Aorta (tissue), 5 donors: ENCODE measurements around the gene ARHGEF1. TPM values are rescaled to one million over a fixed set of nuclear protein-coding genes. Genes with fewer than 3 reads are reported as not detected.

ENCODE experiments used
- ATAC-seq: fragments of 200-7000 bp; cut with Tn5 transposase; one replicate; pipeline ENCODE4 v1.9.1; 2022; ENCODE audit warnings: moderate library complexity; ENCODE audit not compliant: low FRiP score
- DNase-seq, 2 donors: peaks; one replicate each; pipeline ENCODE4 v3.0.0-alpha.2; 2020
- H3K27ac ChIP-seq, 2 donors: one replicate each; pipeline ENCODE4 v1.5.1; 2013; ENCODE audit warnings: low read length in 2 of 2, mild to moderate bottlenecking in 2 of 2, moderate library complexity in 2 of 2, control low read depth in 1 of 2, inconsistent platforms in 1 of 2, low read depth in 1 of 2
- H3K27me3 ChIP-seq, 2 donors: one replicate each; pipeline ENCODE4 v1.6.1; 2013; ENCODE audit warnings: control low read depth in 1 of 2, low read length in 1 of 2, mild to moderate bottlenecking in 1 of 2, moderate library complexity in 1 of 2; ENCODE audit not compliant: insufficient read depth in 2 of 2, control insufficient read depth in 1 of 2
- H3K36me3 ChIP-seq, 2 donors: one replicate each; pipeline ENCODE4 v1.6.1; 2013; ENCODE audit warnings: control low read depth in 1 of 2, low read length in 1 of 2, mild to moderate bottlenecking in 1 of 2; ENCODE audit not compliant: insufficient read depth in 2 of 2, control insufficient read depth in 1 of 2
- H3K4me1 ChIP-seq, 2 donors: one replicate each; pipeline ENCODE4 v1.6.1; 2013; ENCODE audit warnings: low read length in 2 of 2, control low read depth in 1 of 2, mild to moderate bottlenecking in 1 of 2, moderate library complexity in 1 of 2; ENCODE audit not compliant: insufficient read depth in 2 of 2, control insufficient read depth in 1 of 2
- H3K4me3 ChIP-seq, 2 donors: one replicate each; pipeline ENCODE4 v1.5.1; 2013; ENCODE audit warnings: low read length in 2 of 2, control low read depth in 1 of 2, mild to moderate bottlenecking in 1 of 2
- H3K9me3 ChIP-seq: one replicate; pipeline ENCODE4 v1.6.1; 2013; ENCODE audit warnings: mild to moderate bottlenecking, low read length; ENCODE audit not compliant: control insufficient read depth
- WGBS, 2 donors: extraction: QIAGEN DNeasy Blood & Tissue Kit; methylation state at CpG; one replicate each; pipeline ENCODE4 v1.1.7; 2013; 5-methylcytosine and 5-hydroxymethylcytosine counted together
- intact Hi-C, 2 donors: fragments of 100-400 bp; cut with DNase I; formaldehyde crosslinking; loops; one replicate each; pipeline versions ENCODE4 v1.14.2 to v1.15.0; 2022
- polyA plus RNA-seq, 2 donors: library from polyadenylated mRNA; stranded (reverse); fragments of 200-250 nt; gene quantifications; one replicate each; pipeline ENCODE4 v1.2.3, GENCODE V29; 2013
- total RNA-seq, 2 donors: library from RNA; stranded (reverse); fragmentation: NEBNext Ultra II Directional; extraction: Animal tissue kit (Norgen Biotek cat#: 25700); gene quantifications; one replicate each; pipeline ENCODE4 v1.2.1, GENCODE V29; 2021
- donor health status: healthy with polysubstance abuse.
- donor health status: Bipolar disorder and iron deficiency.
- donor health status: DM: no; HTN: no; CAD: no.
- donor health status: DM: no; HTN: no; CAD: no.
- donor health status: DM: yes; HTN: yes; CAD: no.

The ARHGEF1 gene
- total and polyA plus RNA-seq, 4 donors: 29.8 to 163 (median 116) TPM

DNA sequence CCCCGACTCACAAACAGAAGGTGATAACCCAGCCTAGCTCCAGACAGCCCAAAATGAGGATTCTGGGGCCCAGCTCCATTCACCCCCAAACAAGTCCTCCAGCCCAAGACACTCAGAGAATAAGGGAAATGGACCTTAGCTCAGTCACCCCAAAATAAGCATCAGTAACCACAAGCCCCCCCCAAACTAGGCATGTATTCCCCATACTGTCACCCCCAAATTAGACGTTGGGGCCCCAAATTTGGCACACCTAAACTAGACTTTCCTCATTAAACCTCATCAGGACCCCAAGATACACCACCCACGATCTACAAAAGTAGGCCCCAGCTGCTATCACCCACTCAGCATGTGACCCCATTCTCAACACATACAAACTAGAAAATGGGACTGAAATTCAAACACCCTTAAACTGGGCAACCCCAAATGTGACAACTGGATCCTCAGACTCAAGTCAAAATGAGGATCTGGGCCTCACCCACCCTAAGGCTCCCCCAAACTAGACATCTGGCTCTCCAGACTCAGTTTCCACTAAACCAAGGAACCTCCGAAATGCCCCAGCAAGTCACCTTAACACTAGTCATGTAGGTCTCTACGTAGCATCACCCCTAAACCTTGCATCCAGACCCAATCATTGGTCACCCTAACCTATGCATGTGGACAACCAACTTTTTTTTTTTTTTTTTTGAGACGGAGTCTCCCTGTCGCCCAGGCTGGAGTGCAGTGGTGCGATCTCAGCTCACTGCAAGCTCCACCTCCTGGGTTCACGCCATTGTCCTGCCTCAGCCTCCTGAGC, 58.6 kb downstream of the ARHGEF1 start:
- DNase-seq (no peak), ATAC-seq (no peak)
- intact Hi-C loops: no loop called here
- no peaks in the 10 kb centered on the region for H3K36me3 ChIP-seq
- no peak overlapping the region for H3K4me3 ChIP-seq
- peaks cover 0 to 3% of the 10 kb centered on the region in 2 donors for H3K4me1 ChIP-seq
- WGBS, 2 donors: 80 to 93% methylated on average over 8 to 9 of the region's 9 CpGs
- no peak overlapping the region for H3K27ac ChIP-seq
- H3K9me3 ChIP-seq: no peaks in the 10 kb centered on the region
- H3K27me3 ChIP-seq: no peaks in the 10 kb centered on the region

DNA sequence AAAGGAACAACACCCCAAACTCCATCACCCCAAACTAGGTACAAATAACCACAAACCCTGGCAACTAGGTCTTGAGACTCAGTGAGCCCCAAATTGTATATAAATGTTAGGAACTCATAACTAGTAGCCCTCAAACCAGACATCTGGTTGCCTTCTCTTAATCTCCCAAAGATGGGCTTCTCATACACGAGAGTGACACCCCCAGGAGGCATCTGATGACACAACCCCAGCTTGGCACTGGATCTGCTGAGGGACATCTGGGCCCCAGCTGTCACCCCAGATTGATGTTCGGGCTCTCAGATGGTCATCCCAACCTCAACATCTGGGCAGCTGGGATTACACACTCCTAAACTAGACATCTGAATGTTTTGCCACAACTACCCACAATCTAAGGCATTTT, 61.4 kb downstream of the ARHGEF1 start:
- no peaks in the 10 kb centered on the region for H3K36me3 ChIP-seq
- no peaks in the 10 kb centered on the region for H3K27me3 ChIP-seq
- no peaks in the 10 kb centered on the region for H3K9me3 ChIP-seq
- no peak overlapping the region for H3K4me3 ChIP-seq
- peaks cover 0 to 3% of the 10 kb centered on the region in 2 donors for H3K4me1 ChIP-seq
- no peak for ATAC-seq
- DNase-seq: no peak
- intact Hi-C loops: no loop called here
- WGBS, 2 donors: 75 to 78% methylated on average over 2 of the region's 2 CpGs
- no peak overlapping the region for H3K27ac ChIP-seq

DNA sequence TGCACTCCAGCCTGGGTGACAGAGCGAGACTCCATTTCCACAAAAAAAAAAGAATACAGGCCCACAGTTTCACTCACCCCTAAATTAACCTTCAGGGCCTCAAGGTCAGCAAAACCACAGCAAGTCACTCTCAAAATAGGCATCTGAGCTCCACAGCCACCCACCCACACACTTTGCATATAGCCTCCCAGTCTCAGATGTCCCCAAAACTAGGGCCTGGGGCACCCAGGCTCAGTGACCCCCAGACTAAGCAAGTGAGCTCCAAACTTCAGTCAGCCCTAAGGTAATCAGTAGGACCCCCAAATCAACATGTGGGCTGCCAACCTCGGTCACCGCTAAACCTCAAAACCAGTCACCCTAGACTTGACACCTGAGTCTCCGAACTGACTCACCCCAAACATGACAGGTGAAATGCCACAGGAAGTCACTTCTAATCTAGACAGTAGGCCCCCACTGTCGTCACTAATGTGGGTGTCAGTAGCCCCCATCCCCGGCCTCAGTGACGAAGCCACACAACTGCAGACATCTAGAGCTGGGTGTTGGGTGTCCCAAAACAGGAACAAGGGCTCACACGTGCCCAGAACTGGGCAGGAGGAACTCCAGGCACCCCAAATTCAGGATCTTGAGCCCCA, 62.3 kb downstream of the ARHGEF1 start:
- Histone ChIP-seq H3K9me3 (no peaks in the 10 kb centered on the region), H3K27ac (no peak overlapping the region), H3K4me1 (peaks cover 0 to 3% of the 10 kb centered on the region in 2 donors), H3K4me3 (no peak overlapping the region), H3K27me3 (no peaks in the 10 kb centered on the region), H3K36me3 (no peaks in the 10 kb centered on the region)
- ATAC-seq (no peak), DNase-seq (no peak)
- whole genome bisulfite sequencing, 2 donors: 85 to 94% methylated on average over 8 of the region's 8 CpGs
- intact Hi-C loops: no loop called here

DNA sequence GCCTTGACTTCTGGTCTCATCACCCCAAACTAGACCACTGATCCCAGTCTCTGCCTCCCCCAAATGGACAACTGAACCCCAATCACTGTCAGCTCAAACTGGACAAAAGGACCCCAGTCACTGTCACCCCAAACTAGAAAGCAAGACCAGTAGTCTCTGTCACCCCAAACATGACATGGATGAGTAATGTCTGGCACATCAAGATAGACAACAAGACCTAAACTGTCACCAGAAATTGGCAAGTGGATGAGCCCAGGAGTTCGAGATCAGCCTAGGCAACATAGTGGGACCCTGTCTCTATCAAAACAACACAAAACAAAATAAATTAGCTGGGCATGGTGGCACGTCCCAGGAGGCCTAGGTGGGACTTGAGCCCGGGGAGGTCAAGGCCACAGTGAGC, 64.1 kb downstream of the ARHGEF1 start:
- H3K36me3 ChIP-seq: no peaks in the 10 kb centered on the region
- H3K27ac ChIP-seq: no peak overlapping the region
- ATAC-seq: no peak
- no peaks in the 10 kb centered on the region for H3K9me3 ChIP-seq
- intact Hi-C loops: no loop called here
- no peak for DNase-seq
- no peak overlapping the region for H3K4me3 ChIP-seq
- WGBS, 2 donors: 90 to 97% methylated on average over 3 of the region's 3 CpGs
- H3K4me1 ChIP-seq: no peaks in the 10 kb centered on the region
- H3K27me3 ChIP-seq: no peaks in the 10 kb centered on the region

DNA sequence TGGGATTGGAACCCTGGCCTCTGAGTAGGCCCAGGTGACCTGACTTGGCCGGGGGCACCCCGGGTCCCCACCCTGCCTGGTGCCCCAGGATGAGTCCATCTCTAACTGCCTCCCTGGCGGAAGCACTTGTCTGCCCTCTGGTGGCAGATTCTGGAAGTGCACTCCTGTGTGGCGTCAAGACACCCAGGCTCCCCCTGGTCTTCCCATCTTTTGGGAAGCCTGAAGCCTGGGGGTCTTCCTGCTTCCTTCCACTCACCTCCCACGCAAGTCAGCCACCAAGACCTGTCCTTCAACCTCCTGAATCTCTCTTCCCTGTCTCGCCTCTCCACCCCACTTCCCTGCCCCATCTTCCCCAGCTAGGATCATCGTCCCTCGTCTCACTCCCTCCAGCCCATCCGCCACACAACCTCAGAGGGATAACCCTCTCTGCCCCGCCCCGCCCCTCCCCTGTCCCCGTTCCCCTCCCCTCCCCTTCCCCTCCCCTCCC, 68.7 kb downstream of the ARHGEF1 start:
- H3K4me3 ChIP-seq: no peak overlapping the region
- DNase-seq: peak; percentile 80 to 94
- no peaks in the 10 kb centered on the region for H3K4me1 ChIP-seq
- WGBS, 2 donors: 2 to 3% methylated on average over 11 to 12 of the region's 12 CpGs
- intact Hi-C loops: loop anchor here in 1 of 2 donors (10.0 kb wide), 1 partner anchor 67 kb away; the partner anchor contains the start of gene ARHGEF1
- ATAC-seq: peak; percentile 87
- peaks cover 0 to 3% of the 10 kb centered on the region in 2 donors for H3K36me3 ChIP-seq
- no peaks in the 10 kb centered on the region for H3K9me3 ChIP-seq
- H3K27ac ChIP-seq: no peak overlapping the region
- H3K27me3 ChIP-seq: no peaks in the 10 kb centered on the region

DNA sequence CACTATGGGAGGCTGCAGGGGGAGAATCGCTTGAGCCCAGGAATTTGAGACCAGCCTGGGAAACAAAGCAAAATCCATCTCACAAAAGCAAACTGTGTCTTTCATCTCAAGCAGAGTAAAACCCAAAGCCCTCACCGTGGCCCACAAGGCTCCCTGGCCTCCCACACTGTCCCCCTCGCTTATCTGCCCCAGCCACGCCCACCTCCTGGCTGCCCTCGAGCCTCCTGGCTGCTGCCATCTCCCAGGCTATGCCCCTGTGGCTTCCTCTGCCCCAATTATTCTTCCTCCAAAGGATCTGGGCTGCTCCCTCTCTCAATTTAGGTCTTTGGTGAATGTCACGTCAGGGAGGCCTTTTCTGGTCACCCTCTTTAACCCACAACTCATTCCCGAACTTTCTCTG, 72.5 kb downstream of the ARHGEF1 start:
- H3K4me1 ChIP-seq: no peaks in the 10 kb centered on the region
- intact Hi-C loops: loop anchor here (5.0 to 10.0 kb wide), 2 partner anchors 71 to 73 kb away; partner anchors contain the start of gene ARHGEF1 (in 2 of the 2)
- no peak overlapping the region for H3K27ac ChIP-seq
- no peaks in the 10 kb centered on the region for H3K9me3 ChIP-seq
- no peaks in the 10 kb centered on the region for H3K27me3 ChIP-seq
- DNase-seq (no peak), ATAC-seq (no peak)
- WGBS, 2 donors: 71 to 77% methylated on average over 7 of the region's 7 CpGs
- H3K36me3 ChIP-seq: peaks cover 0 to 3% of the 10 kb centered on the region in 2 donors
- H3K4me3 ChIP-seq: no peak overlapping the region

DNA sequence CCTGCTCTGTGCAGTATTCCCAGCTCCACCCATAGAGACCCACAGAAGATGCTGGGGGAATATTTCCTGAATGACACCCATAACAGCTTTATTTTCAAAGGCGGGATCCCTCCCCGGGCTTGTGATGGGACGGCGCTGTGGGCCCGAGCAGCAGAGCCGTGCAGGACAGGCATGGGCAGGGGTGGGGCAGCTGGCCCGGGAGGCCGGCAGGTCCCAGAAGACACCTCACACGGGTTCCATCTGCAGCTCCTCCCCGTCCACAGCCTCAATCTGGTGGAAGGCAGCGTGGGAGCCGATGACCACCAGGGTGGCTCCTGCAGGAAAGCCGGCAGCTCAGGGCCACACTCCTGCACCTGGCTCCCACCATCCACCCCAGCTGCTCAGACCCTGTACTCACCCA, 73.6 kb downstream of the ARHGEF1 start:
- Histone ChIP-seq H3K4me1 (no peaks in the 10 kb centered on the region), H3K27ac (no peak overlapping the region), H3K9me3 (no peaks in the 10 kb centered on the region), H3K27me3 (no peaks in the 10 kb centered on the region), H3K4me3 (no peak overlapping the region), H3K36me3 (peaks cover 0 to 3% of the 10 kb centered on the region in 2 donors)
- no peak for DNase-seq
- ATAC-seq: no peak
- intact Hi-C loops: loop anchor here (5.0 to 10.0 kb wide), 2 partner anchors 72 to 74 kb away; partner anchors contain the start of gene ARHGEF1 (in 2 of the 2)
- 83 to 85% methylated on average over 11 to 13 of the region's 13 CpGs for WGBS, 2 donors
